GM12878 (cell line): ENCODE results near the gene SESN1. TPM values are rescaled to one million over a fixed set of nuclear protein-coding genes. Genes with fewer than 3 reads are reported as not detected.

ENCODE experiments used
- ATF7 ChIP-seq: fragments of 450-650 bp; IDR thresholded peaks from 2 replicates; pipeline ENCODE4 v1.6.1; 2016; ENCODE audit warnings: low read depth, mild to moderate bottlenecking
- BCL3 ChIP-seq: IDR thresholded peaks from 2 replicates; pipeline ENCODE4 v1.6.1; 2011; ENCODE audit warnings: borderline replicate concordance, low read depth, mild to moderate bottlenecking, moderate library complexity, low read length; ENCODE audit not compliant: insufficient read depth, poor library complexity, severe bottlenecking
- CBFB ChIP-seq: IDR thresholded peaks from 2 replicates; pipeline ENCODE4 v1.6.1; 2016; ENCODE audit warnings: antibody characterized with exemption, low read depth
- CHD4 ChIP-seq: fragments of 200-600 bp; sonication (generic); IDR thresholded peaks from 2 replicates; pipeline ENCODE4 v1.6.1; 2016; ENCODE audit warnings: mild to moderate bottlenecking
- CUX1 ChIP-seq: IDR thresholded peaks from 2 replicates; pipeline ENCODE4 v1.6.1; 2012; ENCODE audit warnings: improper control_type of control experiment, low read depth, low read length; ENCODE audit not compliant: insufficient replicate concordance
- EGR1 ChIP-seq, 2 experiments: IDR thresholded peaks; 1 replicate in 1 of 2; 2 replicates in 1 of 2; pipeline ENCODE4 v1.6.1; 2011 to 2012; ENCODE audit warnings: low read depth in 2 of 2, low read length in 2 of 2, borderline replicate concordance in 1 of 2, mild to moderate bottlenecking in 1 of 2, moderate library complexity in 1 of 2
- FOXK2 ChIP-seq: fragments of 450-650 bp; IDR thresholded peaks from 2 replicates; pipeline ENCODE4 v1.6.1; 2017; ENCODE audit warnings: mild to moderate bottlenecking, moderate library complexity
- MXI1 ChIP-seq: fragments of 150-350 bp; IDR thresholded peaks from 2 replicates; pipeline ENCODE4 v1.6.1; 2011; ENCODE audit warnings: low read depth, mild to moderate bottlenecking, inconsistent platforms, low read length, improper control_type of control experiment
- PAX5 ChIP-seq: IDR thresholded peaks from 2 replicates; pipeline ENCODE4 v1.6.1; 2011; ENCODE audit warnings: low read depth, low read length, borderline replicate concordance
- PML ChIP-seq: IDR thresholded peaks from 2 replicates; pipeline ENCODE4 v1.6.1; 2012; ENCODE audit warnings: low read length, inconsistent platforms
- ZBTB4 ChIP-seq: fragments of 450-650 bp; formaldehyde crosslinking; IDR thresholded peaks from 2 replicates; pipeline ENCODE4 v1.4.0; 2022; ENCODE audit warnings: mild to moderate bottlenecking, moderate library complexity
- polyA plus RNA-seq, 11 experiments: library from polyadenylated mRNA; depleted of rRNA in 4 of 11; unstranded in 6 of 11; stranded (reverse) in 5 of 11; fragments of >200 nt; fragmentation: Nextera tagmentation in 4 of 11; fragmentation: Illumina TruSeq in 1 of 11; extraction: Ambion mirVana in 4 of 11; extraction: Trizol in 1 of 11; gene quantifications; 1 replicate in 1 of 11; 2 replicates in 10 of 11; pipeline versions ENCODE4 v1.2.1 to v1.2.3, GENCODE V29; 2011 to 2016; ENCODE audit warnings: inconsistent platforms in 2 of 11, missing spikeins in 2 of 11, low read depth in 1 of 11
- total RNA-seq, 4 experiments: library from RNA; depleted of rRNA in 3 of 4; stranded (reverse); fragments of >200 nt in 3 of 4; fragmentation: Illumina TruSeq in 1 of 4; extraction: Trizol in 1 of 4; gene quantifications; 2 replicates each; pipeline versions ENCODE4 v1.2.1 to v1.2.3, GENCODE V29; 2013 to 2021
- TF ChIP-seq, protein P1 (sequence below): fragments of 450-650 bp; IDR thresholded peaks from 2 replicates; pipeline ENCODE4 v1.6.1; 2018; ENCODE audit warnings: mild to moderate bottlenecking, low read depth, moderate library complexity; ENCODE audit not compliant: partially characterized antibody
- TF ChIP-seq, protein P2 (sequence below): IDR thresholded peaks from 2 replicates; pipeline ENCODE4 v1.6.1; 2011; ENCODE audit warnings: mild to moderate bottlenecking, low read depth, low read length, moderate library complexity; ENCODE audit not compliant: insufficient replicate concordance

SESN1 gene
- total and polyA plus RNA-seq, 10 of the 15 experiments (the other 5 are each of a cell fraction or from before 2014, with no cell fraction given): 1.3 to 13.0 (median 3.3) TPM

- TF ChIP-seq, protein P1, sequence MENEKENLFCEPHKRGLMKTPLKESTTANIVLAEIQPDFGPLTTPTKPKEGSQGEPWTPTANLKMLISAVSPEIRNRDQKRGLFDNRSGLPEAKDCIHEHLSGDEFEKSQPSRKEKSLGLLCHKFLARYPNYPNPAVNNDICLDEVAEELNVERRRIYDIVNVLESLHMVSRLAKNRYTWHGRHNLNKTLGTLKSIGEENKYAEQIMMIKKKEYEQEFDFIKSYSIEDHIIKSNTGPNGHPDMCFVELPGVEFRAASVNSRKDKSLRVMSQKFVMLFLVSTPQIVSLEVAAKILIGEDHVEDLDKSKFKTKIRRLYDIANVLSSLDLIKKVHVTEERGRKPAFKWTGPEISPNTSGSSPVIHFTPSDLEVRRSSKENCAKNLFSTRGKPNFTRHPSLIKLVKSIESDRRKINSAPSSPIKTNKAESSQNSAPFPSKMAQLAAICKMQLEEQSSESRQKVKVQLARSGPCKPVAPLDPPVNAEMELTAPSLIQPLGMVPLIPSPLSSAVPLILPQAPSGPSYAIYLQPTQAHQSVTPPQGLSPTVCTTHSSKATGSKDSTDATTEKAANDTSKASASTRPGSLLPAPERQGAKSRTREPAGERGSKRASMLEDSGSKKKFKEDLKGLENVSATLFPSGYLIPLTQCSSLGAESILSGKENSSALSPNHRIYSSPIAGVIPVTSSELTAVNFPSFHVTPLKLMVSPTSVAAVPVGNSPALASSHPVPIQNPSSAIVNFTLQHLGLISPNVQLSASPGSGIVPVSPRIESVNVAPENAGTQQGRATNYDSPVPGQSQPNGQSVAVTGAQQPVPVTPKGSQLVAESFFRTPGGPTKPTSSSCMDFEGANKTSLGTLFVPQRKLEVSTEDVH: peak; percentile 62
- no peak; the same call in 1 of the 2 replicates for TF ChIP-seq CHD4
- TF ChIP-seq CUX1: no peak
- TF ChIP-seq ZBTB4: no peak
- TF ChIP-seq BCL3: no peak
- TF ChIP-seq CBFB: no peak
- peak; percentile 89 for TF ChIP-seq ATF7
- TF ChIP-seq, protein P2, sequence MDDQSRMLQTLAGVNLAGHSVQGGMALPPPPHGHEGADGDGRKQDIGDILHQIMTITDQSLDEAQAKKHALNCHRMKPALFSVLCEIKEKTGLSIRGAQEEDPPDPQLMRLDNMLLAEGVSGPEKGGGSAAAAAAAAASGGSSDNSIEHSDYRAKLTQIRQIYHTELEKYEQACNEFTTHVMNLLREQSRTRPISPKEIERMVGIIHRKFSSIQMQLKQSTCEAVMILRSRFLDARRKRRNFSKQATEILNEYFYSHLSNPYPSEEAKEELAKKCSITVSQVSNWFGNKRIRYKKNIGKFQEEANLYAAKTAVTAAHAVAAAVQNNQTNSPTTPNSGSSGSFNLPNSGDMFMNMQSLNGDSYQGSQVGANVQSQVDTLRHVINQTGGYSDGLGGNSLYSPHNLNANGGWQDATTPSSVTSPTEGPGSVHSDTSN: no peak
- TF ChIP-seq MXI1: peak; percentile 35; the same call in 1 of the 2 replicates
- TF ChIP-seq PML: peak; percentile 70; the same call in 1 of the 2 replicates
- peak in 1 of 2 experiments; percentile 62; a peak in 1 of 3 replicates for TF ChIP-seq EGR1 (IDR thresholded peaks at IDR 0.05; ENCODE audit: borderline replicate concordance in 1 of 2, low read depth in 2 of 2, low read length in 2 of 2)
- TF ChIP-seq FOXK2: no peak; the same call in none of the 2 replicates
- TF ChIP-seq PAX5: peak; percentile 80; the same call in 1 of the 2 replicates
Observed at GRCh38 chr6:109095036-109095834, 589 bp upstream of the SESN1 start, which contains the start of gene CEP57L1 (continued).
